Stimulated activated CD4-positive, alpha-beta T cell treated with anti-CD3 and anti-CD28 coated beads, Interleukin-4, amount 100 ng/mL, for 48 hours (primary cell): ENCODE results near the gene HEATR9.
"Not testable (repeated sequence)": the region's sequence is repeated elsewhere in the genome, so short reads cannot be mapped to it uniquely, and the experiment has no call there.

Experiments used
- DNase-seq, 2 donors: peaks; one replicate each; pipeline ENCODE4 v3.0.0-alpha.2; 2020; ENCODE audit warnings: low read depth in 2 of 2

The HEATR9 gene, protein sequence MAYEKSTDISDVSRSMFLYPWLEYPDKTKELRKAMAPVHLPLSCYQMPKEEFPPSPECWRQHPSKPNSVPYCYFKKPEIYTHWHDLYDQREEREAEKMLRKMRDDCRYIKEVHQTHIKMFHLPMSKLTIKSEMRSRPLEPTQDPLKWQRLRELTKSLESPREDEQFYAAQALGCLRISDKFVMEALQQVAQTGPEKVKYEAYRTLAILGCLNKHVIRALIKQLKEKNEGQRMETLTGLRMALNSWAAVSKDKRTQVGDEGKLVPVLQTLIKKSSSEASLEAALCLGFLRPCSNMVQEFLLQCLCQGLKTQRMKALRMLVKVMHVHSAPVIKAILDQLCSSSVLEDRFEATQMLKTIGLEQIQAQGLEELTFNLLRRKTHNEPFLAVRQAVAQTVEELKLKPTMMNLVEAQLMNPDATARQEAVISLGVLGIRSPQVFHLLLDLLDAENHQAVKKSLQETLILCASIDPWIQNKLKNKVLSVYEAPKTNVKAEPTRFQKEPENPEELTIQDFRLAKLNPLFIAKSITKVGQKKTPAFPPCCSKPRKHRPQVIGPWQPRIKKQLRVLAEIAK

DNA sequence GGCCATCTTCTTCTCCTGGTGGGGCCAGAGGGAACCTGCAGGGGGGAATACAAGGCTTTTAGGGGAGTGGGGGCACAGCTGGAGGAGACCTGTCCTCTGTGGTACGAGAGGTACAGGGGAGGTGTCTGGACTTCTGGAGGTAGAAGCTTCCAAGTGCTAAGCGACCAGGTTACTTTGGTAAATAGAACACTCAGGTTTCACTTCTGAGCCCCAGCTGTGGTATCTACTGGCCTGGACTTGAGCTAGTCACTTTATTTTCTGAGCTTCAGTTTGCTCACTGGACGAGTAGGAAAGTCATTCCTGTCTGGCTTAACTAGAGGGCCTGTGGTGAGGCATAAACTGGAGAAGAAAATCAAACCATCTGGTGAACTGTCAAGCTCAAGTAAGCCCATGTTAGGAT is at the start of gene HEATR9:
HEATR9 (minus strand) TSS at position 155 of the 400 bp plus-strand sequence; CDS start at position 6, 149 bp downstream.
- no peak for DNase-seq

DNA sequence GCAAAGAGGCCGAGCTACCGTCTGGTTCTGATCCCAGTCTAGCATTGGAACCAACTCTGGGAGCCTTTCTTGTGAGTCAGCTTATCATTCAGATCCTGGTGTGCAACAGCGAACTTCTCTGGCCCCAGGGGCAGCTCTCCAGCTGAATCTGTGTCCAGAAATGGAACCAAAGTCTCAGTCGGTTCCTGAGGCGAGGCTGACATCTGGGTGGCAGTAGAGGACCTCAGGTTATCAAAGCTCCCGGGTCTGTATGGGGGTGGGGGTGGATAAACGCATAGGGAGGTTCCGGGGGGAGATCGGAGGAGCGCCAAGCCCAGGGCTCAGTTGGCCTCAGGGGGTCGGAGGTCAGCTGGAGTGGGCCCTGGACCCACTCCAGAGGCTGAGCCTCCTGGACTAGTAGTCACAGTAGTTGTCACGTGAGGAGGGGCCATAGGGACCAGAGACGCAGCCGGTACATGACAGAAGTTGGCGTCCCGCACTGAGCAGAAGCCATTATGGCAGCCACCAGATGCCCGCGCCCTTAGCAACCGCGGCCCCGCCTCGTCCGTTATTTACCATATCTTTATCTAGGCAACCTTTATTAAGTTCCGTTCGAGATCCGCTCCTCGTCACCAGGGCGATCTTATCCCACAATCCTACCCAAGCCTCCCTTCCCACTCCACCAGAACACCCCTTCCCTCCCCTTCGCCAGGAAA is 49.0 kb upstream of the HEATR9 start:
- no peak for DNase-seq

DNA sequence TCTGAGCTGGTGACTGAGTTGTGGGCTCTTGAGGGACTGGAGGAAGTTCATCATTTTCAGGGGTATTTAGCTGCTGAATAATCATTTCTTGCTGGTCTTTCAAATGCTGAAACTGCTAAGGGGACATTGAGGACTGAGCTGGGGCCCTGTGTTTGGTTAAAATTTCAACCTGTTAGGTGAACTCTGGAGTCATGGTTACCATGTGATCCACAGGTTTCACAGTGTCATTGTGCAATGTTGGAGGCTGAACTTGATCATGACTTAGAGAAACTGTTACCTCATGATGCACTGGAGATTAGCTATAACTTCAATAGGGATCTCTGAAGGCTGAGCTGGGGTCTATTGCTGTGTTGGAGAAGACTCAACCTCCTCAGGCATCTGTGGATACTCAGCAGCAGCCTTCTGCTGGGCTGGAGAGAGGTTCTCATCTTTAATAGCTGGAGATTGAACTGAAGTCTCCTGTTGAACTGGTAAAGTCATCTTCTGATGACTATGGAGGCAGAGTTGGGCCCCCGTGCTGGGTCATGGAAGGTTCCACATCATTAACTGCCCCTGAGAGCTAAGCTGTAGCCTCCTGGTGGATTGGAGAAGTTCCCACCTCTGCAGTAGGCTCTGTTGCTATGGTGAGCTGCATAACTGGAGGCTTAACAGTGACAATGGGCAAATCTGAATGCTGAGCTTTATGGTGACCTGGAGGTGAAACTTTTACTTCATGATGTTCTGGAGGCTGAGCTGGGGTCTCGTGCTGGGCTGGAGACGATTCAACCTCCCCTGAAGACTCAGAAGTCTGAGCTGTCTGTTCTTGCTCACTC is 46.7 kb upstream of the HEATR9 start:
- no peak for DNase-seq

DNA sequence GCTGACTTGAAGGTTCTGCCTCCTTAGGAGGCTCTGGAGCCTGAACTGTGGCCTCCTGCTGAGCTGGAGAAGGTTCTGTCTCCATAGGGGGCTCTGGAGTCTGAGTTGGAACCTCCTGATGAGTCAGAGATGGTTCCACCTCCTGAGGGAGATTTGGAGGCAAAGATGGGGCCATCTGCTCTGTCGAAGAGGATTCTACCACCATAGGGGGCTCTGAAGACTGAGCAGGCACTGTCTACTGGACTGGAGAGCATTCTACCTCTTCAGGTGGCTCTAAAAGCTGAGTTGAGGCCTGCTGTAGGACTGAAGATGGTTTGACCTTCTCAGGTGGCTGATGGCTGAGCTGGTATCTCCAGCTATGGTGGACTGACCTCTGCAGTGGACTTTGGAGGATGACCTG is 45.7 kb upstream of the HEATR9 start:
- DNase-seq: no peak

DNA sequence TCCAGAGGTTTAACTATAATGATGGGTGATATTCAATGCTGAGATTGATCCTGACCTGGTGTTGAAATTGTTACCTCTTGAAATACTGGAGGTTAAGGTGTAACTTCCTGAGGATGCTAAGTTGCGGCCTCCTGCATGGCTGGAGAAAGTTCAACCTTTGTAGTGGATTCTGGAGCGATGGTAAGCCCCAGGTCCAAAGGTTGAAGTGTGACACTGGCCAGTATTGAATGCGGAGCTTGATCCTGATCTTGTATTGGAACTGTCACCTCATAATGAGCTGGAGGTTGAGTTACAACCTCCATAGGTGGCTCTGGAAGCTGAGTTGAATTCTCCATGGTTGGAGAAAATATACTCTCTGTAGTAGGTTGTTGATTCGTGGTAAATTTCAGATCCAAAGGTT is 44.9 kb upstream of the HEATR9 start:
- DNase-seq: no peak

DNA sequence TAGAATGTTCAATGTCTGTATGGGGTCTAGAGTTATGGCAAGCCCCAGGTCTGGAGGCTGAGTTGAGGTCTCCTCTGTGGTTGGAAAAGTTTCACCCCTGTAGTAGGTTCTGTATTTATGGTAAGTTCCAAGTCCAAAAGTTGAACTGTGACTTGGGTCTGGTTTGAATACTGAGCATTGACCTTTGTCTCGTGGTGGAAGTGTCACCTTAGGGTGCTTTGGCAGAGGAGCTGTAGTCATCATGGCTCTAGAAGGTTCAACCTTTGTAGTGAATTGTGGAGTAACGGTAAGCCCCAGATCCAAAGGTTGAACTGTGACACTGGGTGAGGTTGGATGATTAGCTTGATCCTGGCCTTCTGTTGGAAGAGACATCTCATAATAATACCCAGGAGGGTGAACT is 44.3 kb upstream of the HEATR9 start:
- no peak for DNase-seq

DNA sequence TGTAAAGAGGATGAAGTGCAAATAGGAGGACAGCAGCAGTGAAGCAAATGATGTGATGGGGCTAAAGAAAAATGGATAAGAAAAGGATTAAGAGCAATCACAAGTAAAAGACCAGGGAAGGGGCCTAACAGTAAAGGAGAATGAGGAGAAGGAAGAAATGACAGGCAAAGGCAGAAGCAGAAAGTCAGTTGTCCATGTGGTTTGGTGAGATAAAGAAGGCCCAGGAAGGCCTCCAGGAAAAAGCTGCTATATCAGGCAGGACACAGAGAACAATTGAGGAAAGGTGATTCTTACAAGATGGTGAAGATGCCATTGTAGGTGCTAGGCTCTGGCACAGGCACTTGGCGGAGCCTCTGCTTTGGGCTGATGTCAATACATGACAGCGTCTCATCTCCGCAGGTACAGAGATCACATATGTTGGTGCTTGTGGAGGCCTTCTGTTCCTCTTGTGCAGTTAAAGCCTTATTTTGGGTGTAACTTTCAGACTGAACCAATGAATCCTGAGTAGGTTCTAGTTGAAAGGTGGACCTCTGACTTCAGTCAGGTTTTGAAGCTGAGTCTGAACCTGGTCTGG is 43.7 kb upstream of the HEATR9 start:
- no peak for DNase-seq

DNA sequence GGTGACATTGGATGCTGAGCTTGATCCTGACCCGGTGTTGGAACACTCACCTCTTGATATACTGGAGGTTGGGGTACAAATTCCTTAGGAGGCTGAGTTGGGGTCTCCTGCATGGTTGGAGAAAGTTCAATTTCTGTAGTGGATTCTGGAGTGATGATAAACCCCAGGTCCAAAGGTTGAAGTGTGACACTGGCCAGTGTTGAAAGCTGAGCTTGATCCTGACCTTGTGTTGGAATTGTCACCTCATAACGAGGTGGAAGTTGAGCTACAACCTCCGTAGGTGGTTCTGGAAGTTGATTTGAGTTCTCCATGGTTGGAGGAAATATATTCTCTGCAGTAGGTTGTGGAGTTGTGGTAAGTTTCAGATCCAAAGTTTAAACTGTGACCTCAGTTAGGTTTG is 40.7 kb upstream of the HEATR9 start:
- no peak for DNase-seq

DNA sequence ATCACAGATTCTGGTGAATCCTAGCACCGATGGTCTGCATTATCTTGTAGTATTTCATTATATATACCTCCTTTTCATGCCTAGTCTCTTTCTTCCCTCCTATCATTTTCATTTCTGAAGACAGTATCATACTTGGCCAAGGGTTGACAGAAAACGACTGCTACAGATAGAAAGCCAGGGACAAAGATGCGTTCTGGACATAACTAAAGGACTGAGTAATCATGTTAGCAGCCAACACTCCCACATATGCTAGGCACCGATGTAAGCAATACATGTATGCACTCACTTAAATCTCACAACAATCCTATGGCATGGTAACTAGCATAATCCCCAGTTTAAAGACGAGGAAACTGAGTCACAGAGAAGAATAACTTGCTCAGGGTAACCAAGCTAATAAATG is 39.0 kb upstream of the HEATR9 start:
- no peak for DNase-seq

DNA sequence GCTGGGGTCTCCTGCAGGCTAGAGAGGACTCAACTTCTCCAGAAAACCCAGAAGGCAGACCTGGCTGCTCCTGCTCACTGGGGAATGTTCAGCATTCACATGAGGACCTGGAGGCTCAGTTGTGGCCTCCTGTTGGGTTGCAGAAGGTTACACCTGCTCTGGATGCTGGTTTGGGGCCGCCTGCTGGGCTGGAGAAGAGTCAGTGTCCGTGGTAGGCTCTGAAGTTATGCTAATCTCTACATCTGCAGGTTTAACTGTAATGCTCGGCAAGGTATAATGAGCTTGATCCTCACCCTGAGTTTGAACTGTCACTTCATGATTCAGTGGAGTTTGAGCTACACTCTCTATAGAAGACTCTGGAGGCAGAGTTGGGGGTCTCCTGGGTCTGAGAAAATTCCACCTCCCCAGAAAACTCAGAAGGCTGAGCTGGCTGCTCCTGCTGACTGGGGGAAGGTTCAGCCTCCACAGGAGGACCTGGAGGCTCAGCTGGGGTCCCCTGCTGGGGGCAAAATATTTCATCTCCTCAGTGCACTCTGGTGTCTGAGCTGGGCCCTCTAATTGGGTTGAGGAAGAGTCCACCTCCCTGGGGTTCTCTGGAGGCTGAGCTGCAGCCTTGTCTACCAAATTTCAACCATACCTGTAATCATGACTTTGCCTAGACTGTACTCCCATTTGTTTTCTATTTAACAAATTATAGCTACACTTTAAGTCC is 38.4 kb upstream of the HEATR9 start:
- DNase-seq: no peak

DNA sequence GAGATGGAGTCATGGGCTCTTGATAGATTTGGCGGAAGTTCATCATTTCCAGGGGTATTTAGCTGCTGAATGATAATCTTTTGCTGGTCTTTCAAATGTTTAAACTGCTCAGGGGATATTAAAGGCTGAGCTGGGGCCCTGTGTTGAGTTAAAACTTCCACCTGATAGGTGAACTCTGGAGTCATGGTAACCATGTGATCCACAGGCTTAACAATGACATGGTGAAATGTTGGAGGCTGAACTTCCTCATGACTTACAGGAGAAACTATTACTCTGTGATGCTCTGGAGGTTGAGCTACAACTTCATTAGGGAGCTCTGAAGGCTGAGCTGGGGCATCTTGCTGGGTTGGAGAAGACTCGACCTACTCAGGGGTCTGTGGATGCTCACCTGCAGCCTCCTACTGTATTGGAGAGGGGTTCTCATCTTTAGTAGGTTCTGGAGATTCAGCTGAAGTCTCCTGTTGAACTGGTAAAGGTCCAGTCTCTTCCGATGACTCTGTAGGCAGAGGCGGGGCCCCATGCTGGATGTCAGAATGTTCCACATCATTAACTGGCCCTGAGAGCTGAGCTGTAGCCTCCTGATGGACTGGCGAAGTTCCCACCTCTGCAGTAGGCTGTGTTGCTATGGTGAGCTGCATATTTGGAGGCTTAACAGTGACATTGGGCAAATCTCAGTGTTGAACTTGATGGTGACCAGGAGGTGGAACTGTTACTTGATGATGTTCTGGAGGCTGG is 37.7 kb upstream of the HEATR9 start:
- no peak for DNase-seq

DNA sequence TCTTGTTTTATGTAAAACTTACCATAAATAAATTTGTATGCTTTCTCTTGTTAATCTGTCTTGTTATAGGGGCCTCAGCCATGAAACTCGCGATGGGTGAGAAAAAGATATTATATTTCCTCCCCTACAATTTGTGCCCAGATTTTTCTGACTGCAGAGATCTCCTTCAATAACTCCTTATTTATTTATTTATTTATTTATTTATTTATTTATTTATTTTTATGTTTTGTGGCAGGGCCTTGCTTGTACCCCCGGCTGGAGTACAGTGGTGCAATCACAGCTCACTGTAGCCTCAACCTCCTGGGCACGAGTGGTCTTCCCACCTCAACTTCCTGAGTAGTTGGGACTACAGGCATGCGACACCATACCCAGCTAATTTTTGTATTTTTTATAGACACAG is 34.8 kb upstream of the HEATR9 start:
- DNase-seq: no peak

DNA sequence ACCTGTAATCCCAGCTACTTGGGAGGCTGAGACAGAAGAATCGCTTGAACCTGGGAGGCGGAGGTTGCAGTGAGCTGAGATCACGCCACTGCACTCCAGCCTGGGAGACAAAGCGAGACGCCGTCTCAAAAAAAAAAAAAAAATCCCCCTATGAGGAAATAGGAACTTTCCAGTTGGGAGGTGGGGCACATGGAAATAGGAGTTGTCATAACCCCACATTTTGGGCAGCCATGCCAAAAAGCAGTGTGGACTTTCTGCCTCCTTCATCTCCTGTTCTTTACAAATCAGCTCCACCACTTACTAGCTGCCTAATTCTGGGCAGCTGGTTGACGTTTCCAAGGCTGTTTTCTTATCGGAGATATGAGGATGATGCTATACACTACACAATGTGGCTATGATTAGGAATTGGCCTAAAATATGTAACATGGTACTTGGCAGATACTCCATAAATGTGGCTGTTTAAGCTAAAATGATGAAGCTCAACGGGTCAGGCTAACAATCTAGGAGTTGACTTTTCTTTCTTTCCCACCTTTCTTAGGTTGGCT is 33.0 kb upstream of the HEATR9 start:
- DNase-seq: no peak

DNA sequence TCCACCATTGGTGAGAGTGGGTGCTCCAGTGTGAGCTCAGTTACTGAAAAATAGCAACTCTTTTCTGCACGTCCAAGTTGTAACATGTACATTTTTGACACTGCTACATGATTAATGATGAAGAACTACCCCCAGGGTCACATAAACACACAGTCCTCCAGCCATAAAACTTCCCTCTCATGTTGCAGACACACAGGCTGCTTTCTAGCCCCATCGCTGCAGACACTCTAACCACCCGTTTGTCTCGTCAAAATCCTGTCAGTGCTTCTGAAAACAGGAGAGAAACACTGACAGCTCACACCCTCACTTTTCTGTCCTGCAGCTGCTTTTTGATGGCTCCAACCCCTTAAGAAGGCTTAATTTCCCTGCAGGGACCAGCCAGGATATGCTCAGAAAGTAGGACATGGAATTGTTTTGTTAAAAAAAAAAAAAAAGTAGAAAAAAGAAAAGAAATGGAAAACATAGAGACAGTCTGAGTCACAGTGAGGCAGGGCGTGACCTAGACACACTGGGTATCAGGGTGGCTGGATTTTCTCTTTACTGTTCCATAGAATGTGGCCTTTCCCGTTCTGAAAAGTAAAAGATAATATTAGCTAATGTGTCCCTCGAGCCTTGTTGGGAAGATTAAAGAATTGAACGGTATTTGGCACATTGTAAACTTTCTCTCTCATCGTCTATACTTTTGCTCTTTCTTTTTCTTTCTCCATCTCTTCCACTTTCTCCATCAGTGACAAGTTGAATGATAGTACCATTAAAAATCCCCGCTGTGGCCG is 32.2 kb upstream of the HEATR9 start:
- no peak for DNase-seq

DNA sequence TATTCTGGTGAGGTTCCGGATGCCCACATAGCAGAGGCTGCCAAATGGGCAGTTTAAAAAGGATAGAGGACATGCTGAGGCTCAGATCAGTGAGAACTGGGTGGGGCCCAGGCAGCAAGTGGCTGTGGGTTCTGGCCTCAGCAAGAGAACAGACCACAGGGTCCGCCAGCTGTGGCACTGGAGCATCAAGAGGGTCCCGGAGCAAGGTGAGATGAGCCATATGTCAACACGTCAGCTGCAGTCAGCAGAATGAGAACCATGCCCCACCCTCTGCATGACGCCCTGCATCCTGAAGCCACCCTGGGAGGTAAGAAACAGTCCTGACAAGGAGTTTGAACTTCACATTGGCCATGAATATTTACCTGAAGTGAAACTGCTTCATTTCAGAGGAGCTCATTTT is 31.6 kb upstream of the HEATR9 start:
- DNase-seq: no peak

DNA sequence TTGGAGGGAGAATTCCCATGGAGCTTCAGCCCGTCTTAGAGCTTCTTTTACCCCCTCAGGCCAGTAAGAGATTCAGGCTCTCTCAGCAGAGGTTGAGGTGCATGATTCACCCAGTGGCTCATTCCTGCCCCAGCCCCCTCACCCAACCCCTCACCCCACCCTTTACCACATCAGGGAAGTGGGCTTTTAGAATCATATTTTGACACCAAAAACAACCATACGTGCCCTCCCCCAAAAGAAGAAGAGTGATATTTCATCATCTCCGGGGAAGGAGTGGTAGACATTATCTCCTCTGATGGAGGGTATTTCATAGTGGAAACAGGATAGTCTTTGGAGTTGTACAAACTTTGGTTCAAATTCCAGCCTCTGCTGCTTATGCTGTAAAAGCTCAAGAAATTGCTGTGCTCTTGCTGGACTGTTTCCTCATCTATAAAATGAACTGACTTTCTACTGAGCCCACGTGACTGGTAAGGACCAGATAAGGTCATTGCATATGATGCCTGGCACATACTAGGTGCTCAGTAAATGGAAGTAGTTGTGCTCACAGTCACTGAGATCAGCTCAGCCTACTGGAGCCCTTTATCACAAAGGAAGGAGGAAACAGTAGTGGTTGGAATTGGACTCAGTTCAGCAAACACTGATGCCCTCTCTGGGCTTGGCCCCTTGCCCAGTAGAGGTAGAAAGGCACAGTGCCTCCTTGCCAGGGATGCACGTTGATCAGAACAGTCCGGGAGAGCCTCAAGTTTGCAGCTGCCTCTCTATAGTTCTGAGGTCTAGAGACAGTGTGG is 29.8 kb upstream of the HEATR9 start:
- DNase-seq: no peak

DNA sequence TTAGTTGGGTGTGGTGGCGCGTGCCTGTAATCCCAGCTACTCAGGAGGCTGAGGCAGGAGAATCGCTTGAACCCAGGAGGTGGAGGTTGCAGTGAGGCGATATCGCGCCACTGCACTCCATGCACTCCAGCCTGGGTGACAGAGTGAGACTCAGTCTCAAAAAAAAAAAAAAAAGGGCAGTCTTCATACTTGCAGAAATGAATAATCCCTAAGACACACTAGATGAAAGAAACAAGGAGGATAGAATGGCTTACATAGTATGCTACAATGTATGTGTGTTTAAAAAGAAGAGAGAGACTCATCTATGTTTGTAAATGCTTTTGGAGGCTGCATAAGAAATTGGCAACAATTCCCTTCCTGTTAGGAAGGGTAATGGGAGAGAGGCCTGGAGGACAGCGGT is 29.1 kb upstream of the HEATR9 start:
- not testable (repeated sequence) for DNase-seq
